Nephron (organoid): ENCODE measurements around the gene CACNA1H.

Experiments
- H3K27ac Mint-ChIP-seq, 3 experiments: 2 replicates each; pipeline ENCODE4 v1.8.0; 2020; ENCODE audit warnings: mixed read lengths in 3 of 3, mild to moderate bottlenecking in 2 of 3, moderate library complexity in 1 of 3
- H3K27me3 Mint-ChIP-seq: 2 replicates; pipeline ENCODE4 v1.8.0; 2021; ENCODE audit warnings: low read depth, mild to moderate bottlenecking, moderate library complexity, mixed read lengths
- H3K36me3 Mint-ChIP-seq: 2 replicates; pipeline ENCODE4 v1.8.0; 2020; ENCODE audit warnings: low read depth, mixed read lengths
- H3K4me1 Mint-ChIP-seq: 2 replicates; pipeline ENCODE4 v1.8.0; 2020; ENCODE audit warnings: mixed read lengths
- H3K4me3 Mint-ChIP-seq, 3 experiments: 2 replicates each; pipeline ENCODE4 v1.8.0; 2020; ENCODE audit warnings: mild to moderate bottlenecking in 3 of 3, mixed read lengths in 3 of 3, moderate library complexity in 2 of 3
- H3K9me3 Mint-ChIP-seq: 2 replicates; pipeline ENCODE4 v1.8.0; 2020; ENCODE audit warnings: mixed read lengths
- TF ChIP-seq, protein P1 (sequence below), 3 experiments: fragments of 200-600 bp; sonication (generic); IDR thresholded peaks; one replicate each; pipeline ENCODE4 v1.5.0; 2021; ENCODE audit warnings: antibody characterized with exemption in 3 of 3; ENCODE audit not compliant: unreplicated experiment in 3 of 3

The CACNA1H gene

DNA sequence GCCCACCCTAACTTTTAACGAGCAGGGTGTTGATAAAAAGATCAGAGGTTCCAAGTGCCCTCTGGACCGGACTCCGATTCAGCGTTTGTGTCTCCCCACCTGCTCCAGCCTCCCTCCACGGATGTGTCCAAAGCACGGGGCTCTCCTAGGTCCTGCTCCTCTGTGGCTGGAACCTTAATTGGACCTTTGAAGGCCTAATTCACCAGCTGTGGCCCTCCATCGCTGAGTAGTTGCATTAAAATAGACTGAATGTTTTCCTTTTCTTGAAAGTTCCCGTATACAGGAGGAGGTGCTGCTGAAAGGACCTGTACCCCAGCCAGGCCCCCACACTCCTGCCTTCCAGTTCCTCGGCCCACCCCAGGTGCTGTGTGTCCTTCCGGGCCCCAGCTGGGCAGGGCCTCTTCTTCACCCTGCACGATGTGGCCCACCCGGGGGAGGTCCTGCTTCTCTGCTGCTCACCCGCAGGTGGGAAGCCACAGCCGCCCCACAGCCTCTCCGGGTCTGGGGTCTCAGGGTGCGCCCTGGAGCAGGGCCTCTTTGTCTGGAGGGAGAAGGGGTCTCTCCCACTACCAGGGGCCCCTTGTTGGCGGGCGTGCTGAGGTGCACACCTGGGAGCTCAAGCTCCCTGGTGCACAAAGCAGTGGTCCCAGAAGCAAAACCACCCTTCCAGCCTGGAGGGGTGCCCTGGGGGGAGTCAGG is 1.3 kb upstream of the CACNA1H start:
- peak overlapping the region; percentile 58 to 72 (median 70) for H3K4me3 Mint-ChIP-seq
- peaks cover 5% of the 10 kb centered on the region for H3K27me3 Mint-ChIP-seq
- TF ChIP-seq, protein P1, sequence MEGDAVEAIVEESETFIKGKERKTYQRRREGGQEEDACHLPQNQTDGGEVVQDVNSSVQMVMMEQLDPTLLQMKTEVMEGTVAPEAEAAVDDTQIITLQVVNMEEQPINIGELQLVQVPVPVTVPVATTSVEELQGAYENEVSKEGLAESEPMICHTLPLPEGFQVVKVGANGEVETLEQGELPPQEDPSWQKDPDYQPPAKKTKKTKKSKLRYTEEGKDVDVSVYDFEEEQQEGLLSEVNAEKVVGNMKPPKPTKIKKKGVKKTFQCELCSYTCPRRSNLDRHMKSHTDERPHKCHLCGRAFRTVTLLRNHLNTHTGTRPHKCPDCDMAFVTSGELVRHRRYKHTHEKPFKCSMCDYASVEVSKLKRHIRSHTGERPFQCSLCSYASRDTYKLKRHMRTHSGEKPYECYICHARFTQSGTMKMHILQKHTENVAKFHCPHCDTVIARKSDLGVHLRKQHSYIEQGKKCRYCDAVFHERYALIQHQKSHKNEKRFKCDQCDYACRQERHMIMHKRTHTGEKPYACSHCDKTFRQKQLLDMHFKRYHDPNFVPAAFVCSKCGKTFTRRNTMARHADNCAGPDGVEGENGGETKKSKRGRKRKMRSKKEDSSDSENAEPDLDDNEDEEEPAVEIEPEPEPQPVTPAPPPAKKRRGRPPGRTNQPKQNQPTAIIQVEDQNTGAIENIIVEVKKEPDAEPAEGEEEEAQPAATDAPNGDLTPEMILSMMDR (IDR thresholded peaks at IDR 0.05; ENCODE audit: unreplicated experiment in 3 of 3): no peak
- H3K36me3 Mint-ChIP-seq: no peaks in the 10 kb centered on the region
- no peaks in the 10 kb centered on the region for H3K9me3 Mint-ChIP-seq
- H3K4me1 Mint-ChIP-seq: peaks cover 36% of the 10 kb centered on the region
- peak overlapping the region in 2 of 3 experiments; percentile 38 to 77 for H3K27ac Mint-ChIP-seq

DNA sequence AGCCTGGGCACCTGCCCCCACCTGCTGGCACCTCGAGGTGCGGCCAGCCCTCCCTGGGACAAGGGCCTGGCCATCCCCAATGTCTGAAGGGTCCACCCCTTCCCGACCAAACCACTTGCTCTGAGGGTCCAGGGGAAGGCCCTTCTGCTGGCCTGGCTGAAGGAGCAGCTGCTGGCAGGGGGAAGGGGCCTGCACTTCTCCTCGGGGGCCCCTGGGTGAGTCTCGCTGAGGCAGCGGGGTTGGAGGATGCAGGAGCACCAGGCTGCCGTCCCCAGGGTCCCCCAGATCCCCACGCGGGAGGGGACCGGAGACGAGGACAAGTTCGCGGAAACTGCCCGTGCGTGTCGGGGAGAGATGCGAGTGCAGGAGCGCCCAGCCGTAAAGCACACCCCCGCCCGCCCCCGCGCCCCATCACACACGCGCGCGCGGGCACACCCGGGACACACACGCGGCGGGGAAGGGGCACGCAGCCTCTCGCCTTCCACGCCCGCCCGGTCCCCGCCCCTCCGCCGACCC is 725 bp upstream of the CACNA1H start:
- peak overlapping the region; percentile 65 to 79 (median 67) for H3K4me3 Mint-ChIP-seq
- H3K9me3 Mint-ChIP-seq: no peaks in the 10 kb centered on the region
- H3K27ac Mint-ChIP-seq: no peak overlapping the region
- H3K36me3 Mint-ChIP-seq: no peaks in the 10 kb centered on the region
- peaks cover 34% of the 10 kb centered on the region for H3K4me1 Mint-ChIP-seq
- TF ChIP-seq, protein P1 (IDR thresholded peaks at IDR 0.05; ENCODE audit: unreplicated experiment in 3 of 3): no peak
- no peaks in the 10 kb centered on the region for H3K27me3 Mint-ChIP-seq

DNA sequence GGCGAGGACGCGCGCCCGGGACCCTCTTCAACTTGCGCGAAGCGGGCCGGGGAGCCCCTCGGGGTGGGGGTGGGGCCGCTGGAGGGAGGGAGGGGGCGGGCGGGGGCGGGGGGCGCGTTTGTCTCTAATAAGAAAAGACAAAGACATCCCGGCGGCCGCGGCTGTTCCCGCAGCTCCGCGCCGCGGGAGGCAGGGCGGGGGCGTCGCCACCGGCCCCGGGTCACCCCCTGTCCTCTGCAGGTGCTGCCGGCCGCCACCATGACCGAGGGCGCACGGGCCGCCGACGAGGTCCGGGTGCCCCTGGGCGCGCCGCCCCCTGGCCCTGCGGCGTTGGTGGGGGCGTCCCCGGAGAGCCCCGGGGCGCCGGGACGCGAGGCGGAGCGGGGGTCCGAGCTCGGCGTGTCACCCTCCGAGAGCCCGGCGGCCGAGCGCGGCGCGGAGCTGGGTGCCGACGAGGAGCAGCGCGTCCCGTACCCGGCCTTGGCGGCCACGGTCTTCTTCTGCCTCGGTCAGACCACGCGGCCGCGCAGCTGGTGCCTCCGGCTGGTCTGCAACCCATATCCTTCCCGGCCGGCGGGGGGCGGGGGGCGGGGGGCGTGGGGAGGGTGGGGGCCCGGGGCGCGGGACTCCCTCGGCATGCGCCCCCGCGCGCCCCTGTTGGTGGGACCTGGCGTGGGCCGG is 714 bp downstream of the CACNA1H start:
- Mint-ChIP-seq H3K27me3 (no peaks in the 10 kb centered on the region), H3K4me1 (peaks cover 33% of the 10 kb centered on the region), H3K36me3 (no peaks in the 10 kb centered on the region), H3K9me3 (no peaks in the 10 kb centered on the region), H3K4me3 (peak overlapping the region in 2 of 3 experiments; percentile 35 to 38), H3K27ac (no peak overlapping the region)
- TF ChIP-seq, protein P1 (IDR thresholded peaks at IDR 0.05; ENCODE audit: unreplicated experiment in 3 of 3): no peak

DNA sequence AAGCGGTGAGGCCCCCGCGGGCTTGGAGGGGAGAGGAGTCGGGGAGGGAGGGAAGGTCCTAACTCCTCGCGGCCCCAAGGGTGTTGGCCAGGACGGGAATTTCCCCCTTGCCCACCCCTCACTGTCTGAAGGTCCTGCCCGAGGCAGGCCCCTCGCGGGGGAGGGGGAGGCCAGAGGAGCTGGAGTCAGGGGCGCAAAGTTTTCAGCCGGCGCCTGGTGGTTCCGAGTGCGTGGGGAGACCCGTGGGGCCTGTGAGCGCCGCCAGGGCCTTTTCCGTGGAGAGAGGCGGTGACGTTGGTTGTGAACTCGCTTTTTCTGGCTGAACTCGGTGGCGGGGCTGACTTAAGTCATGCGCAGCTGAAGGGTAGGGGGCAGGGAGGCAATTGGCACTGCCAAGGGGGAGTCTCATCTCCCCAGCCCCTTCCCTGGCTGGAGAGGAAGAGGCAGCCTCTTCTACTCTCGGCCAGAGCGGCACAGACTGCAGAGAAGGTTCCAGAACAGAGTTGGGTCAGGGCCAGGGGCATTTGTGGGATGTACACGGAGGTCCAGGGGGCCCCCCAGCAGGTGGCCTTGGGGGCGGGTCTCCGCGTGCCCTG is 1.5 kb downstream of the CACNA1H start:
- peak overlapping the region in 2 of 3 experiments; percentile 41 to 86 for H3K27ac Mint-ChIP-seq
- TF ChIP-seq, protein P1 (IDR thresholded peaks at IDR 0.05; ENCODE audit: unreplicated experiment in 3 of 3): no peak
- no peaks in the 10 kb centered on the region for H3K27me3 Mint-ChIP-seq
- H3K9me3 Mint-ChIP-seq: no peaks in the 10 kb centered on the region
- H3K4me3 Mint-ChIP-seq: peak overlapping the region; percentile 77 to 86 (median 85)
- no peaks in the 10 kb centered on the region for H3K36me3 Mint-ChIP-seq
- peaks cover 33% of the 10 kb centered on the region for H3K4me1 Mint-ChIP-seq

DNA sequence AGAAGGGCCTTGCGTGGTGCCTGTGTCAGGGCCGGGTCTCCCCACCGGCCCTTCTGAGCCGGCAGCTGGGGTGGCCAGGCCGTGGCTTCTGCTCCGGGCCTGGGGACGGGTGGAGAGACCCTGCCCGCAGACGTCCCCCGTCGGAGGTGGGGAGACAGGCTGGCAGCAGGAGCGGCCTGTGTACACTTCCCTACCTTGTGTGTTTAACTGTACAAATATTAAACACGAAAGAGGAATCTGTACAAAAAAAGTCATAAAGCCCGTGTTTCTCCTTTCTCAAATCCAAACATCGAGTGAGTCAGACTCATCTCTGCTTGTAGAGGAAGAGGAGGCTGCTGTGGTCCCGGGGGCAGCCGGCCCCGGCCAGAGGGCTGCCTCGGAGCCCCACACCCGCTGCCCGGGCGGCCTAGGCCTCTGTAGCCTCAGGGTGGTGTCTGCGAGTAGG is 2.0 kb downstream of the CACNA1H start:
- no peaks in the 10 kb centered on the region for H3K27me3 Mint-ChIP-seq
- TF ChIP-seq, protein P1 (IDR thresholded peaks at IDR 0.05; ENCODE audit: unreplicated experiment in 3 of 3): no peak
- peak overlapping the region; percentile 56 to 72 (median 70) for H3K27ac Mint-ChIP-seq
- H3K9me3 Mint-ChIP-seq: no peaks in the 10 kb centered on the region
- H3K36me3 Mint-ChIP-seq: peaks cover under 1% of the 10 kb centered on the region
- H3K4me3 Mint-ChIP-seq: peak overlapping the region; percentile 77 to 86 (median 85)
- H3K4me1 Mint-ChIP-seq: peaks cover 33% of the 10 kb centered on the region
